MCF 10A (cell line): ENCODE results near the gene SEC14L2. TPM values are rescaled to one million over a fixed set of nuclear protein-coding genes. Genes with fewer than 3 reads are reported as not detected.

ENCODE experiments used
- BruUV-seq: library from RNA; stranded (reverse); fragments of 400-500 nt; replicated peaks from 2 replicates; lab custom pipeline; 2021; lab: Mats Ljungman, UMichigan
- CTCF ChIA-PET: fragments of 300-600 bp; sonication (Branson Sonifier 250); formaldehyde crosslinking; extraction: SDS; loops from one replicate; lab custom pipeline; 2021; ENCODE audit warnings: antibody characterized with exemption, inconsistent platforms; lab: Yijun Ruan, JAX
- POLR2A ChIA-PET: fragments of 300-600, 350-650 bp; sonication (Branson Sonifier 250); formaldehyde crosslinking; extraction: SDS; loops from one replicate; lab custom pipeline; 2020; ENCODE audit warnings: antibody characterized with exemption, inconsistent platforms; lab: Yijun Ruan, JAX
- DNase-seq: peaks from one replicate; pipeline ENCODE4 v3.0.0-alpha.2; 2018; ENCODE audit not compliant: unreplicated experiment
- H3K27ac Mint-ChIP-seq: one replicate; pipeline ENCODE4 v1.8.0; 2022; ENCODE audit warnings: mild to moderate bottlenecking, low read depth, mixed read lengths; ENCODE audit not compliant: unreplicated experiment
- H3K27me3 Mint-ChIP-seq: one replicate; pipeline ENCODE4 v1.8.0; 2022; ENCODE audit warnings: mixed read lengths; ENCODE audit not compliant: insufficient read depth, unreplicated experiment
- H3K36me3 Mint-ChIP-seq: one replicate; pipeline ENCODE4 v1.8.0; 2022; ENCODE audit warnings: mild to moderate bottlenecking, moderate library complexity, mixed read lengths; ENCODE audit not compliant: insufficient read depth, unreplicated experiment
- H3K4me1 Mint-ChIP-seq: one replicate; pipeline ENCODE4 v1.8.0; 2022; ENCODE audit warnings: mixed read lengths; ENCODE audit not compliant: insufficient read depth, unreplicated experiment
- H3K4me3 Mint-ChIP-seq: one replicate; pipeline ENCODE4 v1.8.0; 2022; ENCODE audit warnings: mild to moderate bottlenecking, moderate library complexity, mixed read lengths; ENCODE audit not compliant: unreplicated experiment
- H3K9me3 Mint-ChIP-seq: one replicate; pipeline ENCODE4 v1.8.0; 2022; ENCODE audit warnings: mixed read lengths; ENCODE audit not compliant: unreplicated experiment
- intact Hi-C: fragments of 100-400 bp; cut with micrococcal nuclease; formaldehyde crosslinking; loops from 2 replicates; pipeline ENCODE4 v1.14.1; 2022
- total RNA-seq: library from RNA; stranded (reverse); gene quantifications from 2 replicates; pipeline ENCODE4 v1.2.3, GENCODE V29; 2022
- TF ChIP-seq, protein P1 (sequence below): fragments of 200-600 bp; IDR thresholded peaks from one replicate; pipeline ENCODE4 v1.8.0; 2022; ENCODE audit warnings: antibody characterized with exemption, mild to moderate bottlenecking; ENCODE audit not compliant: unreplicated experiment

The SEC14L2 gene
- total RNA-seq, 1 experiment from 2014 or later = 29.1 TPM

- TF ChIP-seq, protein P1, sequence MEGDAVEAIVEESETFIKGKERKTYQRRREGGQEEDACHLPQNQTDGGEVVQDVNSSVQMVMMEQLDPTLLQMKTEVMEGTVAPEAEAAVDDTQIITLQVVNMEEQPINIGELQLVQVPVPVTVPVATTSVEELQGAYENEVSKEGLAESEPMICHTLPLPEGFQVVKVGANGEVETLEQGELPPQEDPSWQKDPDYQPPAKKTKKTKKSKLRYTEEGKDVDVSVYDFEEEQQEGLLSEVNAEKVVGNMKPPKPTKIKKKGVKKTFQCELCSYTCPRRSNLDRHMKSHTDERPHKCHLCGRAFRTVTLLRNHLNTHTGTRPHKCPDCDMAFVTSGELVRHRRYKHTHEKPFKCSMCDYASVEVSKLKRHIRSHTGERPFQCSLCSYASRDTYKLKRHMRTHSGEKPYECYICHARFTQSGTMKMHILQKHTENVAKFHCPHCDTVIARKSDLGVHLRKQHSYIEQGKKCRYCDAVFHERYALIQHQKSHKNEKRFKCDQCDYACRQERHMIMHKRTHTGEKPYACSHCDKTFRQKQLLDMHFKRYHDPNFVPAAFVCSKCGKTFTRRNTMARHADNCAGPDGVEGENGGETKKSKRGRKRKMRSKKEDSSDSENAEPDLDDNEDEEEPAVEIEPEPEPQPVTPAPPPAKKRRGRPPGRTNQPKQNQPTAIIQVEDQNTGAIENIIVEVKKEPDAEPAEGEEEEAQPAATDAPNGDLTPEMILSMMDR = no peak
- Mint-ChIP-seq H3K27ac (peak within 1 kb of the TSS; percentile 97), H3K4me3 (peak within 1 kb of the TSS; percentile 90), H3K4me1 (peaks cover 37% of the 10 kb centered on the region), H3K36me3 (peaks cover 33% of the 10 kb centered on the region), H3K27me3 (no peaks in the 10 kb centered on the region), H3K9me3 (no peaks in the 10 kb centered on the region)
- ChIA-PET POLR2A (interaction anchor here (0.5 to 14.3 kb wide), 13 partner anchors 8 to 305 kb away, joined by 3 to 532 read pairs (median 5); partner anchors contain the start of genes CASTOR1, CCDC157, PES1 and RNF215), CTCF (interaction anchor here (0.6 to 8.4 kb wide), 13 partner anchors 13 to 821 kb away, joined by 3 to 83 read pairs (median 3); partner anchors contain the start of gene SEC14L2)
- BruUV-seq = no TSS peak
- intact Hi-C loops = loop anchor here (1.0 to 5.0 kb wide), 4 partner anchors 29 to 219 kb away; partner anchors contain the start of genes CASTOR1 and SEC14L2
- peak; percentile 69 for DNase-seq
Measured at GRCh38 chr22:30425616-30426387, 29.0 kb downstream of the SEC14L2 start, which contains the start of gene MTFP1. TSS of gene MTFP1 (plus strand) at chr22:30425768. CDS start at chr22:30425880, 112 bp downstream.

DNA sequence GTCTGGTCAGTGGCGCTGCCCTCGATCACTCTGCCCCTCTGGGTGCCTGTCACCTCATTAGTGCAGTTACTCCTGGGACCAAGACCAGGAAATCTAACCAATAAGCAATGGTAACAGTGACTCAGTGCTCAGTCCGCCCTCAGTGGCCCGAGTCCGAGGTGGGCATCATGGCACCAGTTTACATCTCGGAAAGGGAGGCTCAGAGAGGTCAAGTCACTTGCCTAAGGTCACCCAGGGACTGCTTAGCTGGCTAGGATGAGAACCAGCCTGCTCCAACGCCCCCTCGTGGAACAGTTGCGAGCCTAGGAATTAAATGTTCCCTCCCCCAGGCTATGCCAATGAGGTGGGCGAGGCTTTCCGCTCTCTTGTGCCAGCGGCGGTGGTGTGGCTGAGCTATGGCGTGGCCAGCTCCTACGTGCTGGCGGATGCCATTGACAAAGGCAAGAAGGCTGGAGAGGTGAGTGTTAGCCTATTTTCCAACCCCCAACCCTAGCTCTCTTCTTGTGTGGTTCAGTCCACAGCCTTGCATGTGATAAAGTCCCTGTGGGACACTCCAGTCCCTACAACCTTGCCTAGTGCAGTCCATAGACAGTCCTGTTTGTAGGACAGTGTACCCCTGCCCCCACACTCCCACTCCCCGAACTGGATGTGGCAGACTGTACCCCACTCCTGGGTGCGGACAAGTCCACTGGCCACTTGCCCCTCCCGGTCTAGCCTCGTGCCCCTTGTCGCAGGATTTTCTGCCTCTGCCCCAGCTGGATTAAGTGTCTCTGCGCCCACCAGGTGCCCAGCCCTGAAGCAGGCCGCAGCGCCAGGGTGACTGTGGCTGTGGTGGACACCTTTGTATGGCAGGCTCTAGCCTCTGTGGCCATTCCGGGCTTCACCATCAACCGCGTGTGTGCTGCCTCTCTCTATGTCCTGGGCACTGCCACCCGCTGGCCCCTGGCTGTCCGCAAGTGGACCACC, 29.9 kb downstream of the SEC14L2 start:
- BruUV-seq = TSS peak; percentile 1
- peaks cover 31% of the 10 kb centered on the region for H3K4me1 Mint-ChIP-seq
- ChIA-PET CTCF (interaction anchor here (0.6 to 8.4 kb wide), 15 partner anchors 8 to 820 kb away, joined by 3 to 83 read pairs (median 3); partner anchors contain the start of gene SEC14L2), POLR2A (interaction anchor here (0.5 to 14.3 kb wide), 11 partner anchors 9 to 179 kb away, joined by 3 to 532 read pairs (median 5); partner anchors contain the start of genes CASTOR1, CCDC157, PES1 and RNF215)
- peak overlapping the region; percentile 90 for H3K4me3 Mint-ChIP-seq
- peak overlapping the region; percentile 77 for H3K27ac Mint-ChIP-seq
- peak; percentile 96 for DNase-seq
- peaks cover 25% of the 10 kb centered on the region for H3K36me3 Mint-ChIP-seq
- intact Hi-C loops = loop anchor here (1.0 to 5.0 kb wide), 4 partner anchors 29 to 219 kb away; partner anchors contain the start of genes CASTOR1 and SEC14L2
- no peaks in the 10 kb centered on the region for H3K9me3 Mint-ChIP-seq
- no peaks in the 10 kb centered on the region for H3K27me3 Mint-ChIP-seq
- TF ChIP-seq, protein P1 = peak; percentile 56

GRCh38 chr22:30427871-30428270, 31.1 kb downstream of the SEC14L2 start:
- ChIA-PET CTCF (interaction anchor here (0.7 to 8.4 kb wide), 6 partner anchors 17 to 329 kb away, joined by 3 to 83 read pairs (median 5); no protein-coding TSS in a partner anchor), POLR2A (interaction anchor here (1.5 to 14.3 kb wide), 2 partner anchors 10 to 33 kb away, joined by 4 to 532 read pairs; partner anchors contain the start of genes RNF215 and SEC14L2)
- Mint-ChIP-seq H3K4me1 (peaks cover 19% of the 10 kb centered on the region), H3K27ac (no peak overlapping the region), H3K4me3 (no peak overlapping the region), H3K9me3 (no peaks in the 10 kb centered on the region), H3K36me3 (peaks cover 13% of the 10 kb centered on the region), H3K27me3 (no peaks in the 10 kb centered on the region)
- TF ChIP-seq, protein P1 = no peak
- no TSS peak for BruUV-seq
- intact Hi-C loops = loop anchor here (5.0 kb wide), 1 partner anchor 221 kb away; no protein-coding TSS in a partner anchor
- no peak for DNase-seq
